Common myeloid progenitor, CD34-positive (primary cell): ENCODE results near the gene MDGA2.
"Not testable (repeated sequence)": the region's sequence is repeated elsewhere in the genome, so short reads cannot be mapped to it uniquely, and the experiment has no call there.

Source experiments
- CTCF ChIA-PET: fragments of 350-600 bp; sonication (Branson Sonifier 250); formaldehyde crosslinking; loops from one replicate; lab custom pipeline; 2021; ENCODE audit warnings: antibody characterized with exemption; lab: Charles Lee
- POLR2A ChIA-PET: fragments of 350-600 bp; sonication (Branson Sonifier 250); formaldehyde crosslinking; loops from one replicate; lab custom pipeline; 2021; ENCODE audit warnings: antibody characterized with exemption; lab: Charles Lee
- DNase-seq, 3 donors: peaks; one replicate each; pipeline versions ENCODE4 v3.0.0 to v3.0.0-alpha.2; 2013
- H3K27ac ChIP-seq, 2 experiments: 1 replicate in 1 of 2; 2 replicates in 1 of 2; pipeline ENCODE4 v1.7.0; 2013; ENCODE audit warnings: inconsistent platforms in 2 of 2, low read length in 2 of 2, mild to moderate bottlenecking in 2 of 2, low read depth in 1 of 2, moderate library complexity in 1 of 2; ENCODE audit not compliant: severe bottlenecking in 2 of 2, insufficient read depth in 1 of 2, poor library complexity in 1 of 2
- H3K27me3 ChIP-seq, 5 experiments: replicated peaks in 2 of 5; 1 replicate in 3 of 5; 2 replicates in 2 of 5; pipeline versions ENCODE4 v1.6.1 to v1.7.0; 2013; ENCODE audit warnings: low read length in 4 of 5, mild to moderate bottlenecking in 2 of 5, moderate library complexity in 2 of 5, inconsistent platforms in 1 of 5; ENCODE audit not compliant: insufficient read depth in 5 of 5, control insufficient read depth in 4 of 5
- H3K36me3 ChIP-seq, 4 experiments: 1 replicate in 2 of 4; 2 replicates in 2 of 4; pipeline versions ENCODE4 v1.6.1 to v1.7.0; 2013; ENCODE audit warnings: low read length in 3 of 4, control low read depth in 1 of 4, mild to moderate bottlenecking in 1 of 4; ENCODE audit not compliant: control insufficient read depth in 4 of 4, insufficient read depth in 4 of 4
- H3K4me1 ChIP-seq, 4 experiments: 1 replicate in 3 of 4; 2 replicates in 1 of 4; pipeline versions ENCODE4 v1.6.1 to v1.7.1; 2013; ENCODE audit warnings: low read length in 3 of 4, mild to moderate bottlenecking in 3 of 4, control low read depth in 1 of 4, inconsistent platforms in 1 of 4, moderate library complexity in 1 of 4; ENCODE audit not compliant: control insufficient read depth in 4 of 4, insufficient read depth in 4 of 4; ENCODE audit errors: control extremely low read depth in 1 of 4
- H3K4me3 ChIP-seq, 7 experiments: 1 replicate in 4 of 7; 2 replicates in 3 of 7; pipeline versions ENCODE4 v1.5.1 to v1.7.0; 2013; ENCODE audit warnings: mild to moderate bottlenecking in 7 of 7, low read length in 6 of 7, moderate library complexity in 6 of 7, inconsistent platforms in 2 of 7, low read depth in 2 of 7, control low read depth in 1 of 7; ENCODE audit not compliant: insufficient read depth in 4 of 7, control insufficient read depth in 1 of 7; ENCODE audit errors: extremely low read depth in 1 of 7
- H3K9me3 ChIP-seq, 5 experiments: 1 replicate in 4 of 5; 2 replicates in 1 of 5; pipeline versions ENCODE4 v1.6.1 to v1.7.1; 2013; ENCODE audit warnings: low read length in 4 of 5, mild to moderate bottlenecking in 2 of 5, inconsistent platforms in 1 of 5, low read depth in 1 of 5, moderate library complexity in 1 of 5; ENCODE audit not compliant: control insufficient read depth in 4 of 5, insufficient read depth in 2 of 5; ENCODE audit errors: control extremely low read depth in 1 of 5
- WGBS: methylation state at CpG from one replicate; pipeline ENCODE4 v1.1.5; 2013; ENCODE audit not compliant: insufficient coverage; 5-methylcytosine and 5-hydroxymethylcytosine counted together

Gene MDGA2

DNA sequence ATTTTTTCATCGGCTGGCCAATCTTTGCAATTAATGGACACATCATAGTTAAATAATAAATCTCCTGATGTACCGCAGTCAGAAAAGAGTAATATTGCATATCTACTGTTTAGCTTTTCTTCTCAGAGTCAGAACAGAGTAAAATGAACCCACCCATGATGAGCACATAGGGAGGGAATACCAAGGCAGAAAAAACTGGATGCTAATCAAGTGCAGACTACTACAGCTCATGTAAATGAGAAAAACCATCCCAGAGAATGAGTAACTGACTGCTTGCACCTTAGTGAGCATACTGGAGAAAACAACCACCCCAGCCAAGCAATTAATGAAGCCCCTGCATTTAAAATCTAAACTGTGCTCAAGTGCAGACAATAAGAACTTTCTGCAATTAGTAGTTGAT lies 483.7 kb downstream of the MDGA2 start:
- Histone ChIP-seq H3K27me3 (no peaks in the 10 kb centered on the region), H3K36me3 (no peaks in the 10 kb centered on the region), H3K4me3 (no peak overlapping the region), H3K4me1 (no peaks in the 10 kb centered on the region), H3K9me3 (no peaks in the 10 kb centered on the region), H3K27ac (no peak overlapping the region)
- CTCF ChIA-PET = interaction anchor here (1.2 kb wide), 1 partner anchor 12 kb away, joined by 3 read pairs; no protein-coding TSS in a partner anchor
- POLR2A ChIA-PET = no interaction called here
- WGBS = 100% methylated on average over 1 of the region's 2 CpGs
- DNase-seq = no peak

DNA sequence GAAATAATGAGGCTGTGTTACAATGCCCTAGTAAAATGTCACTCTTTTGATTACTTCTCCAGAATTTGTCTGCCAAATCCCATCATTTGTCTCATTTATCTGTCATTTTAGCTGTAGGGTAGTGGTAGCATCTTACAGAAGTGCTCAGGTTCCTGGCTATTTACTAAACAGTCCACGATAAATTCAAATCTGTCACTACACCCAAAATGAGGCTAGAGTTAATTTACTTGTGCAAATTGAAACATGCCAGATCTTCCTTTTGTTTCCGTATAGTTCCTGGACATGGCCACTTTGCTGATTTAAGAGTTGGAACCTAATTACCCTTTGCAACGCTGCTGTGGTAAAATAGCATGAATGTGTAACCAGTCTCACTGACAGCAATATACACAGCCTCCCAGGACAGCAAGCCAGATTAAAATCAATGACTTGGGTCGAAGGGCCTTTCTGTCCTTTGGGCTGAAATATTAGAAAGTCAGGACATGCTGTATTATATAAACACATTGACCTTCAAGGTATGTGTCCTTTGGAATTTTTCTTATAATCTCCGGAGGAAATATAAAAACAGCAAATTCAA lies 485.4 kb downstream of the MDGA2 start:
- Histone ChIP-seq H3K27ac (no peak overlapping the region), H3K4me3 (no peak overlapping the region), H3K4me1 (no peaks in the 10 kb centered on the region), H3K9me3 (no peaks in the 10 kb centered on the region), H3K36me3 (no peaks in the 10 kb centered on the region), H3K27me3 (no peaks in the 10 kb centered on the region)
- ChIA-PET CTCF (no interaction called here), POLR2A (no interaction called here)
- DNase-seq = no peak
- 100% methylated on average over 2 of the region's 5 CpGs for WGBS

DNA sequence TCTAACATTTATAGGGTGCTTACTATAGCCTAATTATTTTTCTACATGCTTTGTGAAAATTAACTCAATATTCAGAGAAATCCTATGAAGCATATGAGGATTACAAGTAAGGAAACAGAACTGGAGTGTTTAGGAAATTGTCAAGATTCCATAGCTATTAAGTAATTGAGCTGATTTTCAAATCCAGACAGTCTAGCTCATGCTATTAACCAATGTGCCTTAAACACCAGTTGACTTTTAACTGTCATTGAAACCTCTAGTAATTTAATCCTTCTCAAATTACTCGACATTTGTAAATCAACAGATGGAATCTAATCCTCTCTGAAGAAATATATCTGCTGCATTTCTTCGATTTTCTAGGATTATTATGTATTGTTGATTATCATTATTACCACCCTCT lies 488.9 kb downstream of the MDGA2 start:
- ChIA-PET CTCF (no interaction called here), POLR2A (no interaction called here)
- Histone ChIP-seq H3K27ac (no peak overlapping the region), H3K4me1 (no peaks in the 10 kb centered on the region), H3K36me3 (no peaks in the 10 kb centered on the region), H3K4me3 (no peak overlapping the region), H3K27me3 (no peaks in the 10 kb centered on the region), H3K9me3 (no peaks in the 10 kb centered on the region)
- no CpG with 5 or more reads among the region's 2 CpGs for WGBS
- DNase-seq = no peak

DNA sequence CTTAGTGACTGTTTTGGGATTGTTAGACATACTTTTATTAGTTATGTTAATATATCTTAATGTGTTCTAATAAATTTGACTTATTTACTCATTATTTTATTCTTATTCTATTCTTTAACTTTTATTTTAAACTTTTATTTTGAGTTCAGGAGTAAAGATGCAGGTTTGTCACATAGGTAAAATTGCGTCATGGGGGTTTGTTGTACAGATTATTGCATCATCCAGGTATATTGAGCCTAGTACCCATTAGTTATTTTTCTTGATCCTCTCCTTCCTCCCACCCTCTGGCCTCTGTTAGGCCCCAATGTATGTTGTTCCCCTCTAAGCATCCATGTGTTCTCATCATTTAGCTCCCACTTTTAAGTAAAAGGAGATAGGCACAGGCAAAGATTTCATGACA lies 495.5 kb downstream of the MDGA2 start:
- H3K4me3 ChIP-seq = no peak overlapping the region
- ChIA-PET POLR2A (no interaction called here), CTCF (no interaction called here)
- no peak for DNase-seq
- no CpG with 5 or more reads among the region's 1 CpG for WGBS
- no peaks in the 10 kb centered on the region for H3K27me3 ChIP-seq
- H3K9me3 ChIP-seq = no peaks in the 10 kb centered on the region
- no peaks in the 10 kb centered on the region for H3K36me3 ChIP-seq
- H3K27ac ChIP-seq = no peak overlapping the region
- H3K4me1 ChIP-seq = no peaks in the 10 kb centered on the region

DNA sequence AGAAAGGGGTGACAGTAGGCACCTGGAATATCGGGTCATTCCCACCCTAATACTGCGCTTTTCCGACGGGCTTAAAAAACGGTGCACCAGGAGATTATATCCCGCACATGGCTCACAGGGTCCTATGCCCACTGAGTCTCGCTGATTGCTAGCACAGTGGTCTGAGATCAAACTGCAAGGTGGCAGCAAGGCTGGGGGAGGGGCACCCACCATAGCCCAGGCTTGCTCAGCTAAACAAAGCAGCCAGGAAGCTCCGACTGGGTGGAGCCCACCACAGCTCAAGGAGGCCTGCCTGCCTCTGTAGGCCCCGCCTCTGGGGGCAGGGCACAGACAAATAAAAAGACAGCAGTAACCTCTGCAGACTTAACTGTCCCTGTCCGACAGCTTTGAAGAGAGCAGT lies 503.5 kb downstream of the MDGA2 start:
- H3K27ac ChIP-seq, H3K4me3 ChIP-seq, H3K4me1 ChIP-seq, H3K9me3 ChIP-seq, H3K27me3 ChIP-seq, CTCF ChIA-PET, POLR2A ChIA-PET, DNase-seq, H3K36me3 ChIP-seq: not testable (repeated sequence)
- over 99% methylated on average over 10 of the region's 10 CpGs for WGBS

DNA sequence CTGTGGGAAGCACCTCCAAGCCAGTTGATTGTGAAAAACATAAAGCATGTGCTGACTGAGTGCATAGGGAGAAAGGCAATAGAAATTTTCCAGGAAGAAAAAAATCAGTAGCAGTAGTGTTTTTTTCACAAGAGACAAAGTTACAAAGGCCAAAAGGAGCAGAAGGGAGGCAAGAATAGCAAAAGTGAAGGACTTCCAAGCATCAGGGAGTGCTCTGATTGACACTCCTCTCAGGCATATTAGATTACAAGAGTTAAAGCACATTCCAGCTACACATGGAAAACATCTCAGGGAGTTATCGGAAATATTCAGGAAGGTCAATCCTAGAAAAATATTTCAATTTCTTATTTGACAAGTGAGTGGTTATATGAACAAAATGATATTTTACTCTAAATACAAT lies 508.0 kb downstream of the MDGA2 start:
- no peak overlapping the region for H3K4me3 ChIP-seq
- no peak for DNase-seq
- no peak overlapping the region for H3K27ac ChIP-seq
- ChIA-PET POLR2A (no interaction called here), CTCF (no interaction called here)
- no peaks in the 10 kb centered on the region for H3K27me3 ChIP-seq
- no peaks in the 10 kb centered on the region for H3K4me1 ChIP-seq
- no CpG with 5 or more reads among the region's 1 CpG for WGBS
- peaks cover 0 to 9% (median 3%) of the 10 kb centered on the region in 5 experiments for H3K9me3 ChIP-seq
- H3K36me3 ChIP-seq = no peaks in the 10 kb centered on the region

DNA sequence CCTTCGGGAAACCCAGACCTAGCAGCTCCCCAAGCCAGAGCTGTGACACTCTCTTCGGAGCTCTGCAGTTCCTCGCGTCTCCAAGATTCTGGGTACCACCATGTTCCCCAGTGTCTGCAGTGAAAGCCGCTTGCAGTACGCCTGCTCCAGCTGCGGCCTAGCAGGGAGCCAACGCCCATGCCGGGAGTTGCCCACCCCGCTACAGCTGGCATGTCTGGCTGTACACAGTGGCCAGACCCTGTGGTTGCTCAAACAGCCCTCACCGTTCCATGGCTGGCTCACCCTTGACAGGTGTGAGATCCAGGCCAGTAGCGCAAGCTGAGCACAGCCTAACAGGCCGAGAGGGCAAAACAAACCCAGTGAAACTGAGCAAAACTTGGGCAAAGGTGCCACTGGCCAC lies 520.0 kb downstream of the MDGA2 start:
- WGBS = 97% methylated on average over 13 of the region's 13 CpGs
- no peak overlapping the region for H3K4me3 ChIP-seq
- ChIA-PET CTCF (interaction anchor here (1.0 to 1.1 kb wide), 2 partner anchors 9 to 10 kb away, joined by 3 to 4 read pairs; no protein-coding TSS in a partner anchor), POLR2A (no interaction called here)
- H3K4me1 ChIP-seq = no peaks in the 10 kb centered on the region
- H3K9me3 ChIP-seq = no peaks in the 10 kb centered on the region
- H3K27ac ChIP-seq = no peak overlapping the region
- no peaks in the 10 kb centered on the region for H3K36me3 ChIP-seq
- no peak for DNase-seq
- no peaks in the 10 kb centered on the region for H3K27me3 ChIP-seq
